Mesenchymal stem cell (in vitro differentiated cells and primary cell): Measurements from ENCODE around the gene CEP20.
"Not testable (repeated sequence)": the region's sequence is repeated elsewhere in the genome, so short reads cannot be mapped to it uniquely, and the experiment has no call there.

ENCODE experiments used
- DNase-seq: peaks from one replicate; pipeline ENCODE4 v3.0.0-alpha.2; 2013
- H2AFZ ChIP-seq: one replicate; pipeline ENCODE4 v1.6.1; 2013; ENCODE audit warnings: low read depth, mild to moderate bottlenecking, control low read depth, inconsistent platforms, low read length, moderate library complexity
- H2AK5ac ChIP-seq: 2 replicates; pipeline ENCODE4 v1.6.1; 2013; ENCODE audit warnings: low read length, moderate library complexity, mild to moderate bottlenecking, inconsistent platforms; ENCODE audit not compliant: severe bottlenecking
- H2BK120ac ChIP-seq: one replicate; pipeline ENCODE4 v1.6.1; 2013; ENCODE audit warnings: low read depth, mild to moderate bottlenecking, inconsistent platforms, low read length, moderate library complexity
- H2BK12ac ChIP-seq, 2 experiments: one replicate each; pipeline ENCODE4 v1.6.1; 2013; ENCODE audit warnings: inconsistent platforms in 2 of 2, low read length in 2 of 2, mild to moderate bottlenecking in 2 of 2, moderate library complexity in 2 of 2, control low read depth in 1 of 2
- H2BK15ac ChIP-seq: one replicate; pipeline ENCODE4 v1.6.1; 2013; ENCODE audit warnings: mild to moderate bottlenecking, low read depth, inconsistent platforms; ENCODE audit not compliant: poor library complexity, severe bottlenecking
- H2BK5ac ChIP-seq: 2 replicates; pipeline ENCODE4 v1.6.1; 2013; ENCODE audit warnings: low read depth, mild to moderate bottlenecking, low read length, control low read depth, inconsistent platforms; ENCODE audit not compliant: poor library complexity, severe bottlenecking
- H3K14ac ChIP-seq, 2 experiments: one replicate each; pipeline ENCODE4 v1.6.1; 2013; ENCODE audit warnings: inconsistent platforms in 2 of 2, low read length in 2 of 2, control low read depth in 1 of 2, mild to moderate bottlenecking in 1 of 2, moderate library complexity in 1 of 2
- H3K18ac ChIP-seq, 2 experiments: one replicate each; pipeline ENCODE4 v1.6.1; 2013; ENCODE audit warnings: inconsistent platforms in 2 of 2, low read length in 2 of 2, control low read depth in 1 of 2, low read depth in 1 of 2, mild to moderate bottlenecking in 1 of 2
- H3K23ac ChIP-seq, 2 experiments: one replicate each; pipeline ENCODE4 v1.6.1; 2013; ENCODE audit warnings: inconsistent platforms in 2 of 2, low read length in 2 of 2, mild to moderate bottlenecking in 2 of 2, moderate library complexity in 2 of 2, control low read depth in 1 of 2
- H3K27ac ChIP-seq: 2 replicates; pipeline ENCODE4 v1.5.1; 2013; ENCODE audit warnings: mild to moderate bottlenecking, moderate library complexity, low read length, control low read depth, inconsistent platforms; ENCODE audit not compliant: poor library complexity, severe bottlenecking
- H3K27me3 ChIP-seq, 2 experiments: 2 replicates each; pipeline versions ENCODE4 v1.6.1 to v1.7.0; 2013; ENCODE audit warnings: low read length in 2 of 2, mild to moderate bottlenecking in 2 of 2, moderate library complexity in 2 of 2, control low read depth in 1 of 2, inconsistent platforms in 1 of 2; ENCODE audit not compliant: control insufficient read depth in 1 of 2, insufficient read depth in 1 of 2
- H3K36me3 ChIP-seq, 2 experiments: 2 replicates each; pipeline versions ENCODE4 v1.6.1 to v1.7.0; 2013; ENCODE audit warnings: low read length in 2 of 2, control low read depth in 1 of 2, inconsistent platforms in 1 of 2, low read depth in 1 of 2, mild to moderate bottlenecking in 1 of 2; ENCODE audit not compliant: insufficient read depth in 2 of 2, control insufficient read depth in 1 of 2
- H3K4ac ChIP-seq, 2 experiments: one replicate each; pipeline ENCODE4 v1.6.1; 2013; ENCODE audit warnings: inconsistent platforms in 2 of 2, low read length in 2 of 2, mild to moderate bottlenecking in 2 of 2, moderate library complexity in 2 of 2, control low read depth in 1 of 2, low read depth in 1 of 2
- H3K4me1 ChIP-seq: 2 replicates; pipeline ENCODE4 v1.6.1; 2013; ENCODE audit warnings: low read depth, low read length, control low read depth; ENCODE audit not compliant: control insufficient read depth, insufficient read depth
- H3K4me2 ChIP-seq: 2 replicates; pipeline ENCODE4 v1.6.1; 2013; ENCODE audit warnings: low read length, mild to moderate bottlenecking, inconsistent platforms; ENCODE audit not compliant: poor library complexity, severe bottlenecking
- H3K4me3 ChIP-seq, 2 experiments: 2 replicates each; pipeline versions ENCODE4 v1.5.1 to v1.7.0; 2013; ENCODE audit warnings: low read length in 2 of 2, mild to moderate bottlenecking in 2 of 2, control low read depth in 1 of 2, low read depth in 1 of 2; ENCODE audit not compliant: insufficient read depth in 1 of 2
- H3K79me1 ChIP-seq: replicated peaks from 2 replicates; pipeline ENCODE4 v1.6.1; 2013; ENCODE audit warnings: mild to moderate bottlenecking, control low read depth, low read length, inconsistent platforms; ENCODE audit not compliant: poor library complexity, severe bottlenecking
- H3K9ac ChIP-seq: 2 replicates; pipeline ENCODE4 v1.7.0; 2013; ENCODE audit warnings: mild to moderate bottlenecking, low read length, moderate library complexity
- H3K9me3 ChIP-seq: 2 replicates; pipeline ENCODE4 v1.7.0; 2013; ENCODE audit warnings: mild to moderate bottlenecking, low read length; ENCODE audit not compliant: control insufficient read depth
- H4K8ac ChIP-seq: one replicate; pipeline ENCODE4 v1.6.1; 2013; ENCODE audit warnings: inconsistent platforms, mild to moderate bottlenecking, low read length, moderate library complexity
- H4K91ac ChIP-seq: one replicate; pipeline ENCODE4 v1.6.1; 2013; ENCODE audit warnings: mild to moderate bottlenecking, low read length, inconsistent platforms
- WGBS: methylation state at CpG from one replicate; pipeline ENCODE4 v1.1.7; 2013; ENCODE audit warnings: mixed read lengths; 5-methylcytosine and 5-hydroxymethylcytosine counted together

CEP20 gene

DNA sequence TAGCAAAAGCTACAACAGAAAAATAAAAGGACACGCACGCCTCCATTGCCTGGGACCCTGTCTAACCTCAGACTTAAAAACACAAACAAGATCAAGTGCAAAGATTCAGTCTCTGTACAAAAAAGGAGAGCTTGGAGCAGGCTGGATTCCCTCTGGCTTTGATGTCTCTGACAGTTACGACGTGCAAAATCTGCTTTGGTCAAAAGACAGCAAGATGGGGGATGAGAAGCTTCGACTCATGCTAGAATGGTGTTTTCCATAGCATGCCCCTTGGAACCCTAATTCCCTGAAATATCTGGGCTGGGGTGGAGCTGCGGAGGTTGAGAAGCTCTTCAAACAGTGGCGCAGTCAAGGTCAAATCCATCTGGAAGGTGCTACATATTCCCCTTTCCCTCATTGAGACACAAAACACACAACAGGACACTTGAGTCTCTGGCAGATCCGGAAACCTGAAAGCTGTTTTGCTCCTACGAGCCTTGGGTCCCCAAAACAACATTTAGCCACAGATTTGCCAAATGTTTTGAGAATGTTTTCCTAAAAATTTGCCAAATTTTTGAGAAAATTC, 40.7 kb downstream of the CEP20 start:
- no peaks in the 10 kb centered on the region for H3K4me1 ChIP-seq
- H3K27me3 ChIP-seq = peaks cover 8 to 42% of the 10 kb centered on the region in 2 experiments
- H3K14ac ChIP-seq = no peak overlapping the region
- H2BK12ac ChIP-seq = no peak overlapping the region
- H4K8ac ChIP-seq = no peak overlapping the region
- no peaks in the 10 kb centered on the region for H3K79me1 ChIP-seq
- H2BK120ac ChIP-seq = no peak overlapping the region
- H2BK15ac ChIP-seq = no peak overlapping the region
- H3K4ac ChIP-seq = no peak overlapping the region
- no peak overlapping the region for H2BK5ac ChIP-seq
- no peak overlapping the region for H3K27ac ChIP-seq
- H3K36me3 ChIP-seq = no peaks in the 10 kb centered on the region
- no peak overlapping the region for H3K9ac ChIP-seq
- H3K18ac ChIP-seq = no peak overlapping the region
- no peak overlapping the region for H3K4me3 ChIP-seq
- H2AFZ ChIP-seq = no peak overlapping the region
- no peak overlapping the region for H2AK5ac ChIP-seq
- H3K4me2 ChIP-seq = no peak overlapping the region
- no peak overlapping the region for H3K23ac ChIP-seq
- DNase-seq = no peak
- no peak overlapping the region for H4K91ac ChIP-seq
- no peaks in the 10 kb centered on the region for H3K9me3 ChIP-seq
- 58% methylated on average over 8 of the region's 9 CpGs for WGBS

DNA sequence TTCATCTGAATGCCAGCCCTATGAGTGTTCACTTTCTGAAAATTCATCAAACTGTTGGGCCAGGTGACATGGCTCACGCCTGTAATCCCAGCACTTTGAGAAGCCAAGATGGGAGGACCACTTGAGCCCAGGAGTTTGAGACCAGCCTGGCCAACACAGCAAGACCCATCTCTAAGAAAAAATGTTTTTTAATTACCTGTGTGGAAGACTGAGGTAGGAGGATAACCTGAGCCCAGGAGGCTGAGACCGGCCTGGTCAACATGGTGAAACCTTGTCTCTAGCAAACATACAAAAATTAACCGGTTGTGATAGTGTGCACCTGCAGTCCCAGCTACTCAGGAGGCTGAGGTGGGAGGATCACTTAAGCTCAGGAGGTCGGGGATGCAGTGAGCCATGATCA, 41.9 kb downstream of the CEP20 start:
- Histone ChIP-seq H2BK5ac (no peak overlapping the region), H3K4me1 (no peaks in the 10 kb centered on the region), H3K18ac (no peak overlapping the region), H3K23ac (no peak overlapping the region), H3K4ac (no peak overlapping the region), H3K14ac (no peak overlapping the region), H3K27me3 (peaks cover 11 to 39% of the 10 kb centered on the region in 2 experiments), H2BK12ac (no peak overlapping the region), H3K27ac (no peak overlapping the region), H2BK120ac (no peak overlapping the region), H3K9ac (no peak overlapping the region), H2AFZ (no peak overlapping the region), H2AK5ac (no peak overlapping the region), H3K4me2 (no peak overlapping the region), H4K8ac (no peak overlapping the region), H3K9me3 (no peaks in the 10 kb centered on the region), H3K36me3 (no peaks in the 10 kb centered on the region), H2BK15ac (no peak overlapping the region), H3K4me3 (no peak overlapping the region), H4K91ac (no peak overlapping the region), H3K79me1 (no peaks in the 10 kb centered on the region)
- DNase-seq = no peak
- 85% methylated on average over 4 of the region's 4 CpGs for WGBS

DNA sequence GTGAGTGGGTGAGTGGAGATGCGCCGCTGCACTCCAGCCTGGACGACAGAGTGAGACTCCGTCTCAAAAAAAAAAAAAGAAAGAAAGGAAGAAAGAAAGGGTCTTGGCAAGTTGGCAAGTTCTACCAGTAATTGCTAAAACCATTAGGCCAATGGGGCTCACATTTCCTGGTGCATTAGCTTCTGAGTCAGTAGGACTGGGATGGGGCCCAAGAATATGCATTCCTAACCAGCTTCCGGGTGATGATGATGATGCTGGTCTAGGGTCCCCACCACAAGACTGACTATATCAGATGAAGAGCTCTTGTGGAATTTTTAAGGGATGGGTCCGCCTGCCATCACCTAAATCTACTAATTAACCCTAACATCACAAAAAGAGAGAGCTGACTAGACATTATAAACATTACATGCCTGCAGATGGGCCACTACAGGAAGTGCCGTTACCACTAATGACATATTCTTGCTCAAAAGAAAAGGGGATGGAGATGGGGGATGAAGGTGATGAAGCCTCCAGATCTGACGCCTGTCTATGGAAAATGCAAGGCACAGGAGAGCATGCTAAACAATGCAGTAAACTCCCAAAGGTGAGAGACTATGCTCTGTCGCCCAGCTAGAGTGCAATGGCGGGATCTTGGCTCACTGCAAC, 44.6 kb downstream of the CEP20 start:
- no peak for DNase-seq
- H3K4me2 ChIP-seq = no peak overlapping the region
- WGBS = 89% methylated on average over 9 of the region's 10 CpGs

GRCh38 chr16:15839204-15839603, 49.2 kb downstream of the CEP20 start:
- H2BK5ac ChIP-seq = not testable (repeated sequence)

More for the DNA sequence above, 44.6 kb downstream of the CEP20 start:
- H3K4me3 ChIP-seq = no peak overlapping the region
- H3K9me3 ChIP-seq = no peaks in the 10 kb centered on the region
- no peaks in the 10 kb centered on the region for H3K4me1 ChIP-seq
- no peak overlapping the region for H3K4ac ChIP-seq
- H2BK5ac ChIP-seq = no peak overlapping the region
- H4K8ac ChIP-seq = no peak overlapping the region
- H2AFZ ChIP-seq = no peak overlapping the region
- no peaks in the 10 kb centered on the region for H3K36me3 ChIP-seq
- H2BK15ac ChIP-seq = no peak overlapping the region
- peaks cover 12 to 35% of the 10 kb centered on the region in 2 experiments for H3K27me3 ChIP-seq
- no peak overlapping the region for H3K23ac ChIP-seq
- H3K9ac ChIP-seq = no peak overlapping the region
- H2BK12ac ChIP-seq = no peak overlapping the region
- H3K18ac ChIP-seq = no peak overlapping the region
- no peak overlapping the region for H2AK5ac ChIP-seq
- H2BK120ac ChIP-seq = no peak overlapping the region
- no peak overlapping the region for H4K91ac ChIP-seq
- no peaks in the 10 kb centered on the region for H3K79me1 ChIP-seq
- H3K27ac ChIP-seq = no peak overlapping the region
- no peak overlapping the region for H3K14ac ChIP-seq

More at GRCh38 chr16:15839204-15839603, 49.2 kb downstream of the CEP20 start:
- H3K36me3 ChIP-seq, H4K91ac ChIP-seq, H3K4me2 ChIP-seq, H3K9me3 ChIP-seq, H3K18ac ChIP-seq, H4K8ac ChIP-seq, H2BK120ac ChIP-seq, H3K9ac ChIP-seq, H3K14ac ChIP-seq, H3K4ac ChIP-seq, H2AK5ac ChIP-seq, DNase-seq, H3K27ac ChIP-seq, H3K79me1 ChIP-seq, H2BK12ac ChIP-seq, H3K4me3 ChIP-seq, H2AFZ ChIP-seq, H2BK15ac ChIP-seq, H3K4me1 ChIP-seq, H3K23ac ChIP-seq: not testable (repeated sequence)
- 92% methylated on average over 7 of the region's 8 CpGs for WGBS
- peaks cover 4 to 12% of the 10 kb centered on the region in 2 experiments for H3K27me3 ChIP-seq
